ENCODE data around the gene SPPL2B. TPM values are rescaled to one million over a fixed set of nuclear protein-coding genes. Genes with fewer than 3 reads are reported as not detected.
A peak's percentile ranks its signal among the peaks of the same experiment; 100 is the strongest.

SPPL2B gene
- total and polyA plus RNA-seq, 8 donors: 13.6 to 450 (median 74.1) TPM

- TF ChIP-seq EP300 (IDR thresholded peaks at IDR 0.05): no peak
- no peak for TF ChIP-seq POLR2AphosphoS5 (IDR thresholded peaks at IDR 0.05)
- no peak for TF ChIP-seq POLR2A (IDR thresholded peaks at IDR 0.05)
- no peak for TF ChIP-seq CTCF (IDR thresholded peaks at IDR 0.05)
- Histone ChIP-seq H3K27me3 (no peaks in the 10 kb centered on the region), H3K36me3 (peaks cover 6 to 48% (median 36%) of the 10 kb centered on the region in 4 donors)
Measured at GRCh38 chr19:2335848-2336247, 7.4 kb downstream of the SPPL2B start.

GRCh38 chr19:2336528-2337328 lies 8.2 kb downstream of the SPPL2B start:
- Histone ChIP-seq H3K4me1 (peaks cover 20 to 52% (median 28%) of the 10 kb centered on the region in 4 donors), H3K27me3 (no peaks in the 10 kb centered on the region), H3K4me3 (no peak overlapping the region), H3K36me3 (peaks cover 13 to 57% (median 45%) of the 10 kb centered on the region in 4 donors), H3K27ac (no peak overlapping the region), H3K9me3 (no peaks in the 10 kb centered on the region)
- no peak for DNase-seq
- TF ChIP-seq POLR2A (IDR thresholded peaks at IDR 0.05) (no peak), EP300 (IDR thresholded peaks at IDR 0.05) (no peak), CTCF (IDR thresholded peaks at IDR 0.05) (no peak), POLR2AphosphoS5 (IDR thresholded peaks at IDR 0.05) (no peak)
- intact Hi-C loops (cut with DNase I; ENCODE audit: low total_unique reads): no loop called here
- WGBS, 5 donors: 87 to 93% (median 90%) methylated on average over 25 to 33 of the region's 33 CpGs

More at GRCh38 chr19:2335848-2336247, 7.4 kb downstream of the SPPL2B start:
- 66 to 95% (median 86%) methylated on average over 3 of the region's 3 CpGs for WGBS, 5 donors
- intact Hi-C loops (cut with DNase I; ENCODE audit: low total_unique reads): no loop called here
- Histone ChIP-seq H3K4me3 (no peak overlapping the region), H3K4me1 (peaks cover 29 to 60% (median 37%) of the 10 kb centered on the region in 4 donors), H3K27ac (no peak overlapping the region), H3K9me3 (no peaks in the 10 kb centered on the region)
- no peak for DNase-seq

GRCh38 chr19:2337329-2337707 lies 8.8 kb downstream of the SPPL2B start:
- no peak overlapping the region for H3K4me3 ChIP-seq
- 60 to 73% (median 65%) methylated on average over 12 to 19 of the region's 19 CpGs for WGBS, 5 donors
- intact Hi-C loops (cut with DNase I; ENCODE audit: low total_unique reads): no loop called here
- no peaks in the 10 kb centered on the region for H3K27me3 ChIP-seq
- TF ChIP-seq POLR2AphosphoS5 (IDR thresholded peaks at IDR 0.05): no peak
- no peak for TF ChIP-seq POLR2A (IDR thresholded peaks at IDR 0.05)
- no peak for TF ChIP-seq CTCF (IDR thresholded peaks at IDR 0.05)
- peaks cover 15 to 46% (median 22%) of the 10 kb centered on the region in 4 donors for H3K4me1 ChIP-seq
- H3K36me3 ChIP-seq: peaks cover 13 to 62% (median 51%) of the 10 kb centered on the region in 4 donors
- no peak overlapping the region for H3K27ac ChIP-seq
- peak in 1 of 2 donors; percentile 93 for DNase-seq
- H3K9me3 ChIP-seq: no peaks in the 10 kb centered on the region

- H3K4me3 ChIP-seq: no peak overlapping the region
- H3K27me3 ChIP-seq: no peaks in the 10 kb centered on the region
- intact Hi-C loops (cut with DNase I; ENCODE audit: low total_unique reads): no loop called here
- no peak for DNase-seq
- TF ChIP-seq EP300 (IDR thresholded peaks at IDR 0.05): no peak
- TF ChIP-seq CTCF (IDR thresholded peaks at IDR 0.05): no peak
- TF ChIP-seq POLR2A (IDR thresholded peaks at IDR 0.05): no peak
- no peak for TF ChIP-seq POLR2AphosphoS5 (IDR thresholded peaks at IDR 0.05)
- WGBS, 5 donors: 92 to 98% (median 94%) methylated on average over 17 to 21 of the region's 21 CpGs
- peak overlapping the region in 1 of 5 donors; percentile 13 for H3K27ac ChIP-seq
- peaks cover 13 to 70% (median 59%) of the 10 kb centered on the region in 4 donors for H3K36me3 ChIP-seq
- H3K9me3 ChIP-seq: no peaks in the 10 kb centered on the region
- peaks cover 11 to 37% (median 15%) of the 10 kb centered on the region in 4 donors for H3K4me1 ChIP-seq
Measured at GRCh38 chr19:2338055-2338615, 9.7 kb downstream of the SPPL2B start.
